ENCODE measurements around the gene DPP4.

- TF ChIP-seq CTCF (conservative IDR thresholded peaks at IDR 0.05; ENCODE audit: low read depth, low read length) (no peak), EZH2 (IDR thresholded peaks at IDR 0.05; ENCODE audit: borderline replicate concordance, low read depth, low read length, poor library complexity, severe bottlenecking) (no peak)
These were observed 32.1 kb upstream of the DPP4 start for GRCh38 chr2:162106146-162106551.

All from A673 (cell line).